Measurements from ENCODE around the gene ZNF148. TPM values are rescaled to one million over a fixed set of nuclear protein-coding genes. Genes with fewer than 3 reads are reported as not detected.
A peak's percentile ranks its signal among the peaks of the same experiment; 100 is the strongest.

ZNF148 gene
- total and polyA plus RNA-seq, 8 donors: 3.1 to 109 (median 10.6) TPM

GRCh38 chr3:125375950-125376679 lies 990 bp upstream of the ZNF148 start:
- H3K4me1 ChIP-seq: peaks cover 7 to 36% (median 25%) of the 10 kb centered on the region in 4 donors
- TF ChIP-seq EP300 (IDR thresholded peaks at IDR 0.05) (no peak), POLR2A (IDR thresholded peaks at IDR 0.05) (no peak), POLR2AphosphoS5 (IDR thresholded peaks at IDR 0.05) (no peak), CTCF (IDR thresholded peaks at IDR 0.05) (no peak)
- WGBS, 5 donors: 38 to 50% (median 44%) methylated on average over 10 of the region's 10 CpGs
- no peaks in the 10 kb centered on the region for H3K27me3 ChIP-seq
- DNase-seq: peak in 1 of 2 donors; percentile 28
- no peaks in the 10 kb centered on the region for H3K9me3 ChIP-seq
- intact Hi-C loops (cut with DNase I; ENCODE audit: low total_unique reads): no loop called here
- H3K4me3 ChIP-seq: peak overlapping the region; percentile 87 to 96 (median 94)
- peak overlapping the region in 4 of 5 donors; percentile 92 to 95 (median 94) for H3K27ac ChIP-seq
- H3K36me3 ChIP-seq: no peaks in the 10 kb centered on the region

GRCh38 chr3:125374501-125374995 lies 577 bp downstream of the ZNF148 start:
- TF ChIP-seq EP300 (IDR thresholded peaks at IDR 0.05): no peak
- no peak for TF ChIP-seq POLR2A (IDR thresholded peaks at IDR 0.05)
- TF ChIP-seq POLR2AphosphoS5 (IDR thresholded peaks at IDR 0.05): no peak
- TF ChIP-seq CTCF (IDR thresholded peaks at IDR 0.05): no peak
- Histone ChIP-seq H3K4me1 (peaks cover 7 to 51% (median 28%) of the 10 kb centered on the region in 4 donors), H3K27ac (peak overlapping the region; percentile 90 to 95 (median 94)), H3K9me3 (no peaks in the 10 kb centered on the region), H3K4me3 (peak overlapping the region; percentile 87 to 96 (median 94)), H3K27me3 (no peaks in the 10 kb centered on the region), H3K36me3 (no peaks in the 10 kb centered on the region)
- intact Hi-C loops (cut with DNase I; ENCODE audit: low total_unique reads): no loop called here
- whole genome bisulfite sequencing, 5 donors: 0 to 1% (median 1%) methylated on average over 22 to 26 of the region's 26 CpGs
- DNase-seq: peak; percentile 30 to 75

GRCh38 chr3:125367403-125368230 lies 7.5 kb downstream of the ZNF148 start:
- Histone ChIP-seq H3K4me3 (no peak overlapping the region), H3K36me3 (no peaks in the 10 kb centered on the region), H3K9me3 (no peaks in the 10 kb centered on the region), H3K27me3 (no peaks in the 10 kb centered on the region), H3K4me1 (peaks cover 23 to 69% (median 43%) of the 10 kb centered on the region in 4 donors), H3K27ac (no peak overlapping the region)
- intact Hi-C loops (cut with DNase I; ENCODE audit: low total_unique reads): no loop called here
- no peak for DNase-seq
- TF ChIP-seq EP300 (IDR thresholded peaks at IDR 0.05): no peak
- no peak for TF ChIP-seq POLR2AphosphoS5 (IDR thresholded peaks at IDR 0.05)
- TF ChIP-seq CTCF (IDR thresholded peaks at IDR 0.05): no peak
- no peak for TF ChIP-seq POLR2A (IDR thresholded peaks at IDR 0.05)
- WGBS, 5 donors: 57 to 71% (median 67%) methylated on average over 5 of the region's 5 CpGs

- H3K9me3 ChIP-seq: no peaks in the 10 kb centered on the region
- H3K27me3 ChIP-seq: no peaks in the 10 kb centered on the region
- H3K36me3 ChIP-seq: no peaks in the 10 kb centered on the region
- H3K4me3 ChIP-seq: no peak overlapping the region
- 29 to 63% (median 51%) methylated on average over 2 of the region's 2 CpGs for WGBS, 5 donors
- no peak for DNase-seq
- no peak for TF ChIP-seq EP300 (IDR thresholded peaks at IDR 0.05)
- no peak for TF ChIP-seq CTCF (IDR thresholded peaks at IDR 0.05)
- no peak for TF ChIP-seq POLR2A (IDR thresholded peaks at IDR 0.05)
- no peak for TF ChIP-seq POLR2AphosphoS5 (IDR thresholded peaks at IDR 0.05)
- intact Hi-C loops (cut with DNase I; ENCODE audit: low total_unique reads): no loop called here
- H3K27ac ChIP-seq: no peak overlapping the region
- H3K4me1 ChIP-seq: peaks cover 18 to 66% (median 40%) of the 10 kb centered on the region in 4 donors
Observed at GRCh38 chr3:125366132-125366531, 9.0 kb downstream of the ZNF148 start.

All from stomach (tissue), 9 donors.